Measurements from ENCODE around the gene TMEM168.

GRCh38 chr7:112789817-112790585, at the start of gene TMEM168:
- peak in 2 of 3 donors; percentile 74 to 89 for TF ChIP-seq POLR2AphosphoS5 (IDR thresholded peaks at IDR 0.05)
- TF ChIP-seq, protein P1, sequence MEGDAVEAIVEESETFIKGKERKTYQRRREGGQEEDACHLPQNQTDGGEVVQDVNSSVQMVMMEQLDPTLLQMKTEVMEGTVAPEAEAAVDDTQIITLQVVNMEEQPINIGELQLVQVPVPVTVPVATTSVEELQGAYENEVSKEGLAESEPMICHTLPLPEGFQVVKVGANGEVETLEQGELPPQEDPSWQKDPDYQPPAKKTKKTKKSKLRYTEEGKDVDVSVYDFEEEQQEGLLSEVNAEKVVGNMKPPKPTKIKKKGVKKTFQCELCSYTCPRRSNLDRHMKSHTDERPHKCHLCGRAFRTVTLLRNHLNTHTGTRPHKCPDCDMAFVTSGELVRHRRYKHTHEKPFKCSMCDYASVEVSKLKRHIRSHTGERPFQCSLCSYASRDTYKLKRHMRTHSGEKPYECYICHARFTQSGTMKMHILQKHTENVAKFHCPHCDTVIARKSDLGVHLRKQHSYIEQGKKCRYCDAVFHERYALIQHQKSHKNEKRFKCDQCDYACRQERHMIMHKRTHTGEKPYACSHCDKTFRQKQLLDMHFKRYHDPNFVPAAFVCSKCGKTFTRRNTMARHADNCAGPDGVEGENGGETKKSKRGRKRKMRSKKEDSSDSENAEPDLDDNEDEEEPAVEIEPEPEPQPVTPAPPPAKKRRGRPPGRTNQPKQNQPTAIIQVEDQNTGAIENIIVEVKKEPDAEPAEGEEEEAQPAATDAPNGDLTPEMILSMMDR (IDR thresholded peaks at IDR 0.05) = no peak
